ENCODE measurements around the gene PALLD.

DNA sequence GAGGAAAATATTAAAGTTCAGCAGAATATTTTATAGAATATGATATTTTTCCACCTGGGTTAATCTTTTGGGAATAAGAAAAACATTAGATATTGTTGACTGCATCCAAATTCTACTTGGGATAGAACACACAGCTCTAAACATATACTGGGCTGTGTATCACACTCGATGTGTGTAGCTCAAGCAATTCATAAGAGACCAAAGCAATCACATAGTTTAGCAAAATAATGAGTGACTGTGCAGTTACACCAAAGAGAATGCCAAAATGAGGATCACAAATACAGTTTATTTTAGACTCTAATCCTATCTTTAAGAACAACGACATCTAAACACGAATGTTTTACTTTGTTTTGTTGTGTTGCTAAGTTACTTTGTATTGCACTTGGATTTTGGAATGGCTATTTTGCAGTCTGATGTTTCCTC lies 412.0 kb downstream of the PALLD start:
- no peak for TF ChIP-seq MXI1 (conservative IDR thresholded peaks at IDR 0.05; ENCODE audit: poor library complexity, severe bottlenecking)
- no peak for TF ChIP-seq RAD21 (conservative IDR thresholded peaks at IDR 0.05)
- TF ChIP-seq, protein P1, sequence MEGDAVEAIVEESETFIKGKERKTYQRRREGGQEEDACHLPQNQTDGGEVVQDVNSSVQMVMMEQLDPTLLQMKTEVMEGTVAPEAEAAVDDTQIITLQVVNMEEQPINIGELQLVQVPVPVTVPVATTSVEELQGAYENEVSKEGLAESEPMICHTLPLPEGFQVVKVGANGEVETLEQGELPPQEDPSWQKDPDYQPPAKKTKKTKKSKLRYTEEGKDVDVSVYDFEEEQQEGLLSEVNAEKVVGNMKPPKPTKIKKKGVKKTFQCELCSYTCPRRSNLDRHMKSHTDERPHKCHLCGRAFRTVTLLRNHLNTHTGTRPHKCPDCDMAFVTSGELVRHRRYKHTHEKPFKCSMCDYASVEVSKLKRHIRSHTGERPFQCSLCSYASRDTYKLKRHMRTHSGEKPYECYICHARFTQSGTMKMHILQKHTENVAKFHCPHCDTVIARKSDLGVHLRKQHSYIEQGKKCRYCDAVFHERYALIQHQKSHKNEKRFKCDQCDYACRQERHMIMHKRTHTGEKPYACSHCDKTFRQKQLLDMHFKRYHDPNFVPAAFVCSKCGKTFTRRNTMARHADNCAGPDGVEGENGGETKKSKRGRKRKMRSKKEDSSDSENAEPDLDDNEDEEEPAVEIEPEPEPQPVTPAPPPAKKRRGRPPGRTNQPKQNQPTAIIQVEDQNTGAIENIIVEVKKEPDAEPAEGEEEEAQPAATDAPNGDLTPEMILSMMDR (IDR thresholded peaks at IDR 0.05; ENCODE audit: poor library complexity, severe bottlenecking): no peak
- TF ChIP-seq POLR2AphosphoS5 (IDR thresholded peaks at IDR 0.05): no peak
- TF ChIP-seq EZH2 (IDR thresholded peaks at IDR 0.05; ENCODE audit: borderline replicate concordance, insufficient read depth, low read length, poor library complexity, severe bottlenecking): no peak
